OCI-M2 (cell line): ENCODE measurements around the gene KLC4.

Experiments
- DNase-seq: peaks from one replicate; lab custom pipeline; 2025; ENCODE audit not compliant: unreplicated experiment; lab: John Stamatoyannopoulos, UW

The KLC4 gene

DNA sequence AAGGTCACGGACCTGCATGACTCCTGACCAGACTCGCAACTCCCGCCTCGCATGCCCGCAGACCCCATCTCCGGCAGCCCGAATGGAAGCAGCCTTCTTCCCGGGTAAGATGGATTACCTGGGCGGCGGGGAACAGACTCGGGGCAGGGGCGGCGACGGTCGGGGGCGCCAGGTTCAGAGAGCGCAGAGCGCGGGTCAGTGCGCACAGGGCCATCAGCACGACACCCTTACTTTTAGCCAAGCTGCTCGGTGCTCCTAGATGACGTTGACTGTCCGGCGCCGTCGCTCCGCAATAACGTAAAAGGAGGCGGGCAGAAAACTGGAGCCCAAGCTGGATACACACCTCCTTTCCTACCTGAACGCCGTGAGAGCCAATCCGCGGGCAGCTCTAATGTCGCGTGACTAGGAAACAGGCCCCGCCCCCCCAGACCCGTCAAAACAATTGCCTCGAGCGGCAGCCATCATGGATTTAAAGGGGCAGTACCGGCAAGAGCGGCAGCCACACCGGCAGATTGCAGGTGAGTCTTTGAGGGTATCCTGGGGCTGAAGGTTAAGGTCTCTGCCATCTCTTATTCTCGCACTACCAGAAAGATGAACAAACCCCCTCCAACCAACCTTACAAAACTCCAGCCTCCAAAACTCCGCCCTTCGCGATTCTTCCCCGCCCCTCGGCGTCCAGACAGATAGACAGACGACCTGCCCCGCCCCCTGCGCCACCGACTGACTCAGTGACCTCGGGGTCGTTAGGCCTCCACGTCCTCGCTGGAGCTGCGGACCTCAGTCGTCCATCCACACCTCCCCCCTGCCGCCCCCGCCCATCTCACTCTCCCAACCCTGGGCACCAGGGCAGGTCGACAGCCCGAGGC, at the start of gene KLC4, which contains the start of gene MRPL2:
TSS of gene KLC4 (plus strand) at position 464 of the 866 bp plus-strand sequence. CDS start 1,705 bp downstream, outside the sequence.
TSS of gene MRPL2 (minus strand) at position 267 of the 866 bp plus-strand sequence. CDS start at position 214, 53 bp downstream.
- peak; percentile 92 for DNase-seq

DNA sequence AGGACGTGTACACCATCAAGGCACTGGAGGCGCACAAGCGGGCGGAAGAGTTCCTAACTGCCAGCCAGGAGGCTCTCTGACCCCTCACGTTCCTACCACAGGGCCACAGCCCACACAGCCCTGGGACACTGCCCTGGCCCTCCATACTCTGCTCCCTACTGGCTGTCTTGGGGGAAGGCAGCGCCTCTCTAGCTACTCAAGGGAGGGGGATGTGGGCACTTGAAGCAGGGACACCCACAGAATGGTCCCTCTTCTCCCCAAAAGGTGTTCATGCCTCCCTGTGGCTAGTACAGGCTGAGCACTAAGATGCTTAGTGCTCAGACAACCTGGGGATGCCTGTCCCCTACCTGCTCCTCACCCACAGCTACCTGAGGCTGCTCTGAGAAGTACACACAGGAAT, 48.2 kb upstream of the KLC4 start:
- no peak for DNase-seq

DNA sequence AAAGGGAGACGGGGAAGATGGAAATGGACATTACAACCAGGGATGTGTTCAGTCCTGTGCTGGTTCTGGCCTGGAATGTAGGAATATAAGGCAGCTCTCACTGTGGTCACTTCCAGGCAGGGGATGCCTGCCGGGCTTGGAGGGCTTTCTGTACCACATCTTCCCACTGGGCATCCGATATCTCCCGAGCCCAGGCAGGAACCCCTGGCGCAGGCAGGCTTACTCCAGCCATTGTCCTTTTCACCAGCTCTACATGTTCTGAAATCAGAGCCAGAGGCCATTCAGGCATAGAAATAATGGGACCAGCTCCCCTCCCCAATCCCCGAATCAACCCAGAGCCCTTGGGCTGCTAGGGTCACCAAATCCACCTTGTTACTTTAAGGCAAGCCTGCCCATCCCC, 47.1 kb upstream of the KLC4 start:
- no peak for DNase-seq

DNA sequence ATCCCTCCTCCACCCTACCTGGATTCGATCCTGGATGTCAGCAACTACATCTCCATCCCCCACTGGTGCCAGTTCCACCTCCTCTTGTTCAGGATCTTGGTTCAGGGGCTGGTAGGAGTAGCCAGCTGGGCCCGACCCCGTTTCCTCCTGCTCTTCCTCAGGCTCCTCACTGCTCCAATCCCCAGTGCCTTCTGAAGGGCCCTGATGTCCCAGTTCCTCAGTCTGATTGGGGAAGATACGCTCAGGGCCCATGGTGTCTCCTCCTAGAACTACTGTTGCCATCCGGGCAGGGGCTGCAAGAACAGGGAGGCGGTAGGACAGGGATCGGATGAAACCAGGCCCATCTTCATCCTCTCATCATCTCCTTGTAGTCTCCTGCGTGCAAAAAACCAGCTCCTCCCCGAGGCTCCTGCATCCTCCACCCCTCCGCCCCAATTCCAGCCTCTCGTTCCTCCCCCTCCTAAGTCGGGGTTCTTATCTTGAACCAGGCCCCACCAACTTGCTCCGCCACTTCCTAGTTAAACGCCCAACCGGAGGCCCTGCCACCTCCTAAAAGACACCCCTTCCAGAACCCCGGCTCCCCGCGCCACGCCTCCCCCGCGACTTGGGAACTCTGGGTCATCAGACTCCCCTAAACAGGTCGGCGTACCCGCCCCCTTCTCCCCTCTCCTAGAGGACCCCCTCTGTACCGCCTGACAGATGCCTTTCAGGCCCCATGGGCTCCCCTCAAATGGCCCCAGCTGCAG, 46.2 kb upstream of the KLC4 start:
- no peak for DNase-seq

DNA sequence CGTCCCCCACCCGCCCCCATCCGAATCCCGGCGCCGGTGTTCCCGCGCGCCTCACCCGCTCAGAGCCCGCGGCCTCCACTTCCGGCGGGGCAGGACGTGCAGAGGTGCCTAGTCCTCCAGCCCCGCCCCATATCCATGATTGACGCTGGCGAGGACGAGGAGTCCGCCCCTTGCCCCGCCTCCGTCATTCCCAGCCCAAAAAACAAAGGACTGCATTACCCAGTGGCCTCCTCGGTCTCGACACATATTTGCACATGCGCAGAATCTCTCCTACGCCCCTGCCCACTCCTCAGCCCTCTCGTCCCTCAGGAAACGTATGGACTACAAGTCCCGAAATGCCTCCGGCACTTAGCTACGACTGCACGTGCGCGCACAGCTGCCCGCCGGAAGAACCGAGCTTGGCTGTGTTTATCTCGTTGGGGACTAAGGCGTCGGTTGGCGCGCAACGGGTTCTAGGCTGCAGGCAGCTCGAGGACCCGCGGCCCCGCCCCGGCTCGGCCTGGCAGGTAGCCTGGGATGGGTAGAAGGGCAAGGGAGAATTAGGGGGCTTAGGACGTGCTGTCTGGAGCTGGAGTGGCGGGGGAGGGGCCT, 45.5 kb upstream of the KLC4 start, which contains the start of the genes KLHDC3 and MEA1:
TSS of gene KLHDC3 (plus strand) at position 407 of the 591 bp plus-strand sequence. CDS start 2,944 bp downstream, outside the sequence.
TSS of gene MEA1 (minus strand) at position 104 of the 591 bp plus-strand sequence. CDS start 133 bp downstream, outside the sequence.
- peak; percentile 96 for DNase-seq

DNA sequence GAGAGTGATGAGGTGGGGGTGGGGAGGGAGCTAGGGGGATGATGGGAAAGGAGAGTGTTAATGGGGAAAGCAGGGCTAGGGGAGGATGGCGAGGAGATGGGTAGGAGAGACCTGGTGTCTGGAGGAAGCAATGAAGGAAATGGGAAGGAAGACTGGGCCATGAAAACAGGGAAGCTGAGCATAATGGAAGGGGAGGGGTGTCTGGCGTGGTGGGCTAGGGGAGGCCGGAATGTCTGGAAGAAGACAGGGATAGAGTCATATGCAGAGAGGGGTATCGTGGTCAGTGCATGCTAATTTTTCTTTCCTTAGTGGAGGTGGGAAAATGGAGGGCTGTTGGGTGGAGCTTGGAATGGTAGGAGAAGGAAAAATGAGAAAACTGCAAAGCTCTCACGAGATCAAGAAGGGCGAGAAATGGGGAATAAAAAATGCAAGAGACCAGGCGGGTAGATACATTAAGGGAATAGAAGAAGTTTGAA, 45.0 kb upstream of the KLC4 start:
- no peak for DNase-seq

DNA sequence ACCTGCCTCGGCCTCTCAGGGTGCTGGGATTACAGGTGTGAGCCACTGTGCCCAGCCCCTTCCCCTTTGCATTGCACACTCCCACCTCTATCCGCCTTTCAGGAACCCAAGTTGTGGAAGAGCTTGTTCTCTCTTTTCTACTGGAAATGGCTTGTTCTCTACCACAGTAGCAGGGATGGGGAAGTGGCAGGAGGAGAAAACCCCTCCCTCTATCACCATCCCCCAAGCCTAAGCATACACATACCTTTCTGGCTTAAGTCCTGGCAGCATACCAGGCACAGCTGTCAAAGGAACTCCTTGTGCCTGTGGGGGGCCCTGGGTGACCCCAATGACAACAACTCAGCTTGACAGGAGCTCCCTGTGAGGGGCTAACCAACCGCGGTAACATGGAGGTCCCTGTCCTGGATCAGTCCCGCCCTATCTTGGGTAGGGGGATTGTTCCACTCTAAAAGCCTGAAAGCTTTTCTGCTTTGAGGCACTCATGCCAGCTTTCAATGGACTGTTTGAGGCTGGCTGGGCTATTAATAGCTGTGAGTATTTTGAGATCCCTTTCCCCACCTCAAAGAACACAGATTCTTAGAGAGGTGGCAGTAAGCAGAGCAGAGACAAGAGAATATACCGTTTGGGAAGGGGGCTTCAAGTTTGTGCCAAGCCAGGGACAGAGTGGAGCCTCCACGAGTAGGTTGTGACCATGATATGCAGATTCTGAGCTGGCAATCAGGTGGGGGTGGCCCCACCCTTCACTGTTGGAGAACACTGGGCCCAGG, 43.1 kb upstream of the KLC4 start:
- no peak for DNase-seq

DNA sequence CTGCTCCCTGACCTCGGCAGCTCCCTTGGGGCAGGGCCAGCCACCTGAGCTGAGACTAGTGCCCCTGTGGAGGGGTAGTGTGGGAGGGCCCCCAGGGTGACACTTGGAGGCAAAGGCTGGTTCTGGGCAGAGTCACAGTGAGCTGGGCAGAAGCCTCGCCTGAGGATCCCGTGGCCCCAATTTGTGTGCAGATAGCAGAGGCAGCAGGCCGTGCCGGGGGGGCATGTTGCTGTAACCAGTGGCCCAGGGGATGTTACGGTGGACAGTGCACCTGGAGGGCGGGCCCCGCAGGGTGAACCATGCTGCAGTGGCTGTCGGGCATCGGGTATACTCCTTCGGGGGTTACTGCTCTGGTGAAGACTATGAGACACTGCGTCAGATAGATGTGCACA, 42.5 kb upstream of the KLC4 start:
- DNase-seq, result no peak

DNA sequence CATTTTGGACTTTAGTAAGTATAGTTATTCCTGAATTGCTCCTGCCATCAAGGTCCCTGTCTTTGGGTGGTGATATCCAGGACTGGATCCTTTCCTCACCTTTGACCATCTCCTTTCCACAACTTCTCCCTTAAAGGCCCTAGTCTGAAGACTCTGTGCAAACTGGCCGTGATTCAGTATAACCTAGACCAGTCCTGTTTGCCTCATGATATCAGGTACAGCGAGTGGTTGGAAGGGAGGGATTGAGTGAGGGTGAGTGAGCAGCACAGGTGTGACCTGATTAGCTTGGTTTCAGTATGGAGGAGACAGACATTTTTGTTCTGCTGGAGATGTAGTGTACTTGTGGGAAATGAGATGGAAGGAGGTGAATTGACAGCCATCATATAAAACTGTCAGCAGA, 40.3 kb upstream of the KLC4 start:
- no peak for DNase-seq

DNA sequence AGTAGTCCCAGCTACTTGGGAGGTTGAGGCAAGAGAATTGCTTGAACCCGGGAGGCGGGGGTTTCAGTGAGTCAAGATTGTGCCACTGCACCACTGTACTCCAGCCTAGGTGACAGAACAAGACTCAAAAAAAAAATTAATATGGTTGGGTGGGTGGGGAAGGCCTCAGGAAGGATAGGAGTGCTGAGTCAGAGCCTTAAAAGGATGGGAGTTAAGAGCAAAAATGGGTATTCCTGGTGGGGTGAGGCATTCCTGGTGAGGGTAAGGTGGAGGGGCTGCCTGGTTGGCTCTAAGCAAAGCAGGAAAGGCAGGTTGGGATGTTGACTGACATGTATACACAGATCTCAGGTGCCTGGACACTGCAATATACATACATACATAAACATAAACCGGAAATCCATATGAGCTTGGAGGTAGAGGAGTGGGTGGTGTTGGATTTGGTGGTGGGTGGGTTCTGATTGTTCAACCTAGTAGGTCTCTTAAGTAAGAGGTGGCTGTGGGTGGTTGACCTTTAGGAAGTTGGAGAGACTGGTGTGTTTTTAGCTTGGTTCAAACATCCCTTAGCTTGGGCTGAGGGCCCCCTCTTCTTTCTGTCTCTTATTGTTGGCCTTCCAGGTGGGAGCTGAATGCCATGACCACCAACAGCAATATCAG, 39.3 kb upstream of the KLC4 start:
- no peak for DNase-seq

DNA sequence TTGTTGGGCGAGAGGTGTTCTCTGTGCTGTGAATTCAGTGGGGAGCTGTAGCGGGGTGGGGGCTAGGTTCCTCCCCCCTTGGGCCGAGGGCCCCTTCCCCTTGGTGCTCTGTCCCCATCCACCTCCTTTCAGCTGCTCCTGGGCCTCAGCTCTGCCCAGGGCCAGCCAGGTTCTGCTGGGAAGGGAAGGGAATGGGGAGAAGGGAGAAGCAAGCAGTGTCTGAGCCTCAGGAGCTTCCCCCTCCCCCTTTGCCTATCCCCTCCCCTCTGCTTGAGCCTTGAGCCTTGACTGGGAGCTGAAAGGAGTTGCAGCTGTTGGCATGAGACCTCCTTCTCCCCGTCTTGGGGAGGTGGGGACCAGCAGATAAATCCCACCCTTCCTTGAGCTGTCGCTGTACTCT, 38.6 kb upstream of the KLC4 start:
- DNase-seq, result no peak

DNA sequence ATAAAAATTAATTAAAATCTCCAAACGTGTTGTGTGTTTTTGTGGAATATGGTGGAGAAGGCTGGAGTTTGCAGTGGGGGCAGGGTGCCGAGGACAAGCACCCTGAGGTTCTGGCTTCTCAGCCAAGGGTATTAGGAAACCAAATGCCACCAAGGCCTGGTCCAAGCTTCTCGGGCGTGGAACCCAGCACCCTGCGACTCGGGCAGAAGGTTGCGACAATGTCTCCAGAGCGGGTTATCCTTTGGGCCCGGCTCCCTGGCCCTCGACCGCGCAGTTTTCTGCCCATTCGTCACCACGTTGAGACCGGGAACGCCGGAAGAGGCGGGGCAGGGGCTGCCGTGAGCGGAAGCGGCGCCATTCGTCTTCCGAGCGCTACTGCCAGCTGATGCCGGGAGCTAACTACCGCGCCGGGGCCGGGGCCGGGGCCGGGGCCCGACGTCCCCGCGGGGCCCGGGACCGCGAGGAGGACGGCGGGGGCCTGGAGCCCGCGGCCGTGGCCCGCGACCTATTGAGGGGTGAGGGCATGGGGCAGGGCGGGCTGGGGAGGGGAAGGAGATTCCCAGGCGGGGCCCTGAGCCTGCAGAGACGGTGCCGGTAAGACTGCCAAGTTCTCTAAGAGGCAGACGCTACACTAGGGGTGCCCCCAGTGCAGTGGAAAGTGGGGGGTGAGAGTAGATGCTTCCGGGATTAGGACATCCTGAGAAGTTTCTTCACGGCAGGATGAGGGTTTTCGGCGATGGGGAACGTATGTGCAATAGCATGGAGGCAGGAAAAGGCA, 38.0 kb upstream of the KLC4 start, which contains the start of gene RRP36:
TSS of gene RRP36 (plus strand) at position 354 of the 778 bp plus-strand sequence. CDS start at position 386, 32 bp downstream.
- DNase-seq, result no peak

DNA sequence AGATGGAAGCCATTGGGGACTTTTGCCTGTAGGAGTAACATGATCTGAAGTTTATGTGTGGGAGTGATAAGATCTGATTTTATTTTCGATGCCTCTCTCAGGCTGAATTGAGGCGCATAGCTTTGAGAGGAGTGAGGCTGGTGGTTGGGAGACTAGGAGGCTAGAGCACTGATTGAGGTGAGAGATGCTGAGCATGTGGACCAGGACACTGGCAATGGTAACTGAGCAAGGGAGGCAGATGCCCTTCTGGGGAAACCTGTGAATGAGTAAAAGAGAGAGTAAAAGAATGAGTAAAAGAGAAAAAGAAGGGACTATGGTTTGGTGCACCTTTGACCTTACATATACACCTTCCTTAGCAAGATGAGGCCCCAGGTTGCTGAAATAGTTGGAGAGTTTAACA, 35.0 kb upstream of the KLC4 start:
- no peak for DNase-seq

DNA sequence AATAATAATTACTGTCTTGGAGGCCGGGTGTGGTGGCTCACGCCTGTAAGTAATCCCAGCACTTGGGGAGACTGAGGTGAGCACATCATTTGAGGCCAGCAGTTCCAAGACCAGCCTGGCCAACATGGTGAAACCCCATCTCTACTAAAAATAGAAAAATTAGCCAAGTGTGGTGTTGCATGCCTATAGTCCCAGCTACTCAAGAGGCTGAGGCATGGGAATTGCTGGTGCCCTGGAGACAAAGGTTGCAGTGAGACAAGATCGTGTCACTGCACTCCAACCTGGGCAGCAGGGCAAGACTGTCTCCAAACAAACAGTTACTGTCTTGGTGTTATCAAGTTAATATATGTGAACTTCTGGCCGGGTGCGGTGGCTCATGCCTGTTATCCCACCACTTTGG, 33.1 kb upstream of the KLC4 start:
- DNase-seq, result no peak

DNA sequence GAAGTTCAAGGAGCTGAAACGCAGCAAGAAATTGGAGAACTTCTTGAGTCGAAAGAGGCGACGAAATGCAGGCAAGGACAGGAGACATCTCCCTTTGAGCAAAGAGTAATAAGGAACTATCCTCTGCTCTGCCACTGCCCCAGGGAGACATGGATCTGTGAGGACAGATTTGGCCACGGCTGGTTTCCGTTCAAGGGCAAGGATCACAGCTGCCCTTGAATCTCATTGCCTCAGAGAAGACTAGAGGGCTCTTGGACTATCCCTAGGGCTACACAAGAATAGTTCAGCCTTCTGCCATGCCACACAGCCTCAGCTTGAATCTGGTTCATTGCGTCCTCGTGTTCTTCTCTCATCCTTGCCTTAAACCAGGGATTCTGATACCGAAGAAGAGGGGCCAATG, 30.3 kb upstream of the KLC4 start:
- no peak for DNase-seq

DNA sequence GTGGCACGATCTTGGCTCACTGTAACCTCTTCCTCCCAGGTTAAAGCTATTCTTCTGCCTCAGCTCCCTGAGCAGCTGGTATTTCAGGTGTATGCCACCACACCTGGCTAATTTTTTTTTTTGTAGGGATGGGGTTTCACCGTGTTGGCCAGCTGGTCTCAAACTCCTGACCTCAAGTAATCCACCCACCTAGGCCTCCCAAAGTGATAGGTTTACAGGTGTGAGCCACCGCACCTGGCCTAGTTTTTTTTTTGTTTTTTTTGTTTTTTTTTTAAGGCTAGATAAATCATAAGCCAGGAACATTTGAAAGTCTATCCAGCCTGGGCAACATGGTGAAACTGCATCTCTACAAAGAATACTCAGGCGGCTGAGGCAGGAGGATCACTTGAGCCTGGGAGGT, 27.1 kb upstream of the KLC4 start:
- no peak for DNase-seq

DNA sequence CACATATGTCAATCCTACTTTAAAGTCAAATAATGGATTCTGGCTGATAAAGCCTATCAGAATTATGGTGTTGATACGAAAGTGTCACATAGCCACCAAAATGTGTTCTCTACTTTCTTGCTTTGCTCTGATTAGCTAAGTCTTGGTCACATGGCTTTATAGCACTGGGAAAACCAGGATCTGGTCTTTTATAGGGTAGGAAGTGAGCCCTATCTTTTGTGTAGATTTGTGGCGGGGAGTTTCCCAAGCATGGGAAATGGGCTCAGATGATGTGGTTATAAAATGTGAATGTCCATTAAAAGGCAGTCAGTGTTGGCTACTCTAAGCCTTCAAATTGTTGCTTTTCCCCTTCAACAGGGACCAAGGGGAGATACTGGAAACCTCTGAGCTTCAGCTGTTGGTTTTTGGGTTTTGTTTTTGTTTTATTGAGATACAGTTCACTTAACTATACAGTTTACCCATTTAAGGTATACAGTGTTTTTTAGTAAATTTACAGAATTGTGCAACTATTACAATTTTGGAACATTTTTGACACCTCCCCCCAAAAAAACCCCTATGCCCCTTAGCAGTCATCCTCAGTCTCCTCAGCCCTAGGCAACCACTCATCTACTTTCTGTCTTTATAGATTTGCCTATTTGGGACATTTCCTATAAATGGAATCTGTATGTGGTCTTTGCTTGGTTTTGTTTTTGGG, 25.8 kb upstream of the KLC4 start:
- no peak for DNase-seq

DNA sequence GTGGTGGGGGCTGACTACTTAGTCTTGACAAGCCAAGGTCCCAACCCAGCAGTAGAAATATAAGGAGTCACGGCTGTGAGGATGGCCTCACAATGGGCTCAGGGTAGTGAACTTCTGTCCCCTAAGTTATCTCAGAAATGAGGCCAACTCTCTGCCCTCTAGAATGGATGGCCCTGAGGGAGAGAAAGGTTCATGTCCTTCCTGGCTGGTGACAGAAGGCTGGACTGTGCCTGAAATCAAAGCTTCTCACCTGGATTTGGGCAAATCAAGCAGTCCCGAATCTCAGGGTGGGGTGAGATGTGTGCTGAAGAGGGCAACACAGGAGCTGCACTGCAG, 25.3 kb upstream of the KLC4 start:
- no peak for DNase-seq
